Naive thymus-derived CD4-positive, alpha-beta T cell (primary cell): ENCODE results near the gene PSMB7. TPM values are rescaled to one million over a fixed set of nuclear protein-coding genes. Genes with fewer than 3 reads are reported as not detected.

Experiments used
- polyA plus RNA-seq, 2 donors: library from polyadenylated mRNA; unstranded; fragments of 300-500 nt; fragmentation: Illumina TruSeq; gene quantifications; one replicate each; pipeline ENCODE4 v1.2.3, GENCODE V29; 2021
- total RNA-seq, 6 experiments: library from RNA in 5 of 6; stranded (reverse) in 5 of 6; gene quantifications; 1 replicate in 5 of 6; 2 replicates in 1 of 6; pipeline ENCODE4 v1.2.3 and lab custom pipeline; 2021 to 2026

The PSMB7 gene
- total and polyA plus RNA-seq, 7 experiments from 2014 or later, result 59.4 to 203 (median 73.9) TPM

Other genes with a start within 250 kb of the PSMB7 start
- 10 to 100 TPM in 1 of 5 experiments, 1 to 10 TPM in 4; 1.9 to 32.8 (median 2.8) TPM for gene NEK6, start 157.5 kb downstream of the PSMB7 start, total RNA-seq
- under 1 TPM; 0.43 to 0.54 TPM for gene NEK6, start 157.5 kb downstream of the PSMB7 start, polyA plus RNA-seq
- not detected for gene ADGRD2, start 35.0 kb upstream of the PSMB7 start, total RNA-seq
- not detected for gene ADGRD2, start 35.0 kb upstream of the PSMB7 start, polyA plus RNA-seq
- under 1 TPM in 1 of 5 experiments, not detected in 4; 0.11 TPM for gene NR5A1, start 92.0 kb upstream of the PSMB7 start, total RNA-seq
- gene NR5A1, start 92.0 kb upstream of the PSMB7 start, polyA plus RNA-seq, result not detected